Activated T-cell treated with anti-CD3 and anti-CD28 coated beads for 4 hours (primary cell): ENCODE results near the gene NME4.
"Not testable (repeated sequence)": the region's sequence is repeated elsewhere in the genome, so short reads cannot be mapped to it uniquely, and the experiment has no call there.

ENCODE experiments used
- DNase-seq: peaks from one replicate; pipeline ENCODE4 v3.0.0-alpha.2; 2020

NME4 gene

GRCh38 chr16:397135-397661 lies at the start of gene NME4:
TSS of gene NME4 (plus strand) at chr16:397199. CDS start at chr16:397223, 24 bp downstream.
- no peak for DNase-seq

DNA sequence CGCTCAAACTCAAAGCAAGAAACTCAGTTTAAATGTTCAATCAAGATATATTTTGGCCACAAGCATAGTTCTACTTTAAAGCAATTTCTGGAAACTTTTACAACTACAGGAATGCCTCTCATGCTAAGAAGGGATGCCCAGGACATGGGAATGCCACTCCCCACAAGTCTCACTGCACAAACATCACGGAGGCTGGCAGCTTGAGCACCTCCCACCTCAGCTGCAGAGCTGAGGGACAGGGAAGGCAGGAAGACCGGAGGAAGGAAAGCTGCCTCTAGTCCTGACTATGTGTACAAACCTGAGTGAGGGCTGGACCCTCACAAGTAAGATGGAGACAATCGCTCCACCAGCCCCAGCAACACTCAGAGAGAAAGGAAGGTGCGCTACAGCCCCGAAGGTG lies 49.8 kb upstream of the NME4 start:
- no peak for DNase-seq

DNA sequence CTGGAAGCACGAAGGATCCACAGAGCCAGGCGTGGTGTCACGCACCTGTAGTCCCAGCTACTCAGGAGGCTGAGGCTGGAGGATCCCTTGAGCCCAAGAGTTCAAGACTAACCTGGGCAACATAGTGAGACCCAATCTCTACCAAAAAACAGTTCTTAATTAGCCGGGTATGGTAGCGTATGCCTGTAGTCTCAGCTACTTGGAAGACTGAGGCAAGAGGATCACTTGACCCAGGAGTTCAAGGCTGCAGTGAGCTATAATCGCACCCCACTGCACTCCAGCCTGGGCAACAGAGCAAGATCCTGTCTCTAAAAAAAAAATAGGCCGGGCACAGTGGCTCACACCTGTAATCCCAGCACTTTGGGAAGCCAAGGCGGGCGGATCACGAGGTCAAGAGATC lies 48.5 kb upstream of the NME4 start:
- not testable (repeated sequence) for DNase-seq

DNA sequence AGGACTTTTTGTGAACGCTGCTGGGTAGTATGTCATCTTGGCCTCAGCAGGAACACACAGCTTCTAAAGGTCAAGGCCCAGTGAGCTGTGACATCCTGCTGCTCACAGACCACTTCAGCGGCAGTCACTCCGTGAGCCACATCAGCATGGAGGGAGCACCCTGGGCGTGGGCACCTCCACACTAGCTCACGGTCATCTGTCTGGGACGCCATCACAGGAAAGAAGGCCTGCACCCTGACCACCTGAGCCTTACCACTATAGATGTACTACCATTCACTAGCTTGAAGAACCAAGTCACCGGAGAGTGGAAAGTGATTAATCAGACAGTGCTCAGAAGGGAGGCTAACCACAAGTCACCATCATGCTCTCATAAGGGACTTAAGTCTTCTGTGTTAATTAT lies 47.8 kb upstream of the NME4 start:
- DNase-seq, result no peak

- no peak for DNase-seq
Measured at GRCh38 chr16:350203-350602, 46.8 kb upstream of the NME4 start.

GRCh38 chr16:351804-352520 lies 45.0 kb upstream of the NME4 start:
- no peak for DNase-seq

GRCh38 chr16:352547-353403 lies 44.2 kb upstream of the NME4 start, which contains the start of gene AXIN1:
TSS of gene AXIN1 (minus strand) at chr16:352723. CDS start at chr16:347025, 5,698 bp downstream.
- peak; percentile 100 for DNase-seq

GRCh38 chr16:353404-354290 lies 43.4 kb upstream of the NME4 start:
- no peak for DNase-seq

DNA sequence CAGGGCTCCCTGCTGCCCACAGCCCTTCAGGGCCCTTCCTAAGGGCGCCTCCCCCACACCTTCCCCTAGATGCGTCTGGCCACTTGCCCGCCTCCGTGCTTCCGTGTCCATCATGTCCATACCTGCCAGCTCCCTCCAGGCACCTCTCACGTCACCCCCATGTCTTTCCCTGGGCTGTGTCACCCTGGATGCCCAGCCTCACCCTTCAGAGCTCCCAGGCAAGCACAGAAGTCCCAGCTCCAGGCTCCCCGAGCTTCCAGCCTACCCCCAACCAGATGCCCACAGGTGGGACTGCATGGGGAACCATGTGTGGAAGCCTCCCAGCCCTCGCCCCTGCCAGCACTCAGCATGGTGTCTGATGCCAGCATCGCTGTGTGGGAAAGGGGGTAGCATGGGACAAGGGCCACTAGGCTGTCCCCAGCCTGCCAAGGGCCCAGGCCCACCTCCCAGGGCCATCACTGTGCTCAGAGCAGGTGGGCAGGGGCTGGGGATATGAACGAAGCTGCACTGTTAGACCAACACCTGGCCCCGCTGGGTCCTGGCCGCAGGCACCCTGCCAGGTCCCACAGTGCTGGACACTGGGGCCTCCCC lies 42.6 kb upstream of the NME4 start:
- DNase-seq, result no peak

- DNase-seq, result peak; percentile 34
Measured at GRCh38 chr16:354971-355461, 42.0 kb upstream of the NME4 start.

- no peak for DNase-seq
Measured at GRCh38 chr16:356741-357140, 40.3 kb upstream of the NME4 start.

GRCh38 chr16:359067-359763 lies 37.8 kb upstream of the NME4 start:
- DNase-seq, result no peak

GRCh38 chr16:359871-360697 lies 36.9 kb upstream of the NME4 start:
- no peak for DNase-seq

DNA sequence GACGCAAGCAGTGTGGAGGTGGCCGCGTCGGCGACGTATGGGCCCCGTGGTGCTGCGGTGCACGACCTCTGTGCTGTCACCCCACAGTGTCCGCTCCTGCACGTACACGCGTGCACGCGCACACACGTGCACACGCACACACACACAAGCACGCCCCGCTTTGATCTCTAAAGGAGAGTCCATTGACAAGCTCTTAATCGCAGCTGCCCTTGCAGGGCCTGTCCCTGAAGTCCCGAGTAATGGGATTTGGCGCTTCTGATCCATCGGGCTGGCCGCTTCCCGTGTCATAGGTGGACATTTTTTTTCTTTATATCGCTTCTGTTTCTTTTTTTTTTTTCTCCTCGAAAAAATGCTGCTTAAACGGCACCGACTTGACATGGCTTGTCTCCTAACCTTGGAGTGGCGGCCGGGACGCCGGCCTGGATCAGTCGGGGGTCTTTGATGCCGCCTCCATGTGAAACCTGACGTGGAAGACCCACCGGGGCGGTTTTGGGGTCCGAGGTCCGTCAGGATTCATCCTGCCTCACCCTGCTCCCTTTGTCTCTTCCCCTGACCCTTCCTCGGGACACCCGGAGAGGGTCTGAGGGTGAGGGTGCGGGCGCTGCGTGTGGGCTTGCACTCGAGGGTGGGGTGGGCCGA lies 36.2 kb upstream of the NME4 start:
- DNase-seq, result no peak

- DNase-seq, result no peak
Measured at GRCh38 chr16:361341-361871, 35.6 kb upstream of the NME4 start.

DNA sequence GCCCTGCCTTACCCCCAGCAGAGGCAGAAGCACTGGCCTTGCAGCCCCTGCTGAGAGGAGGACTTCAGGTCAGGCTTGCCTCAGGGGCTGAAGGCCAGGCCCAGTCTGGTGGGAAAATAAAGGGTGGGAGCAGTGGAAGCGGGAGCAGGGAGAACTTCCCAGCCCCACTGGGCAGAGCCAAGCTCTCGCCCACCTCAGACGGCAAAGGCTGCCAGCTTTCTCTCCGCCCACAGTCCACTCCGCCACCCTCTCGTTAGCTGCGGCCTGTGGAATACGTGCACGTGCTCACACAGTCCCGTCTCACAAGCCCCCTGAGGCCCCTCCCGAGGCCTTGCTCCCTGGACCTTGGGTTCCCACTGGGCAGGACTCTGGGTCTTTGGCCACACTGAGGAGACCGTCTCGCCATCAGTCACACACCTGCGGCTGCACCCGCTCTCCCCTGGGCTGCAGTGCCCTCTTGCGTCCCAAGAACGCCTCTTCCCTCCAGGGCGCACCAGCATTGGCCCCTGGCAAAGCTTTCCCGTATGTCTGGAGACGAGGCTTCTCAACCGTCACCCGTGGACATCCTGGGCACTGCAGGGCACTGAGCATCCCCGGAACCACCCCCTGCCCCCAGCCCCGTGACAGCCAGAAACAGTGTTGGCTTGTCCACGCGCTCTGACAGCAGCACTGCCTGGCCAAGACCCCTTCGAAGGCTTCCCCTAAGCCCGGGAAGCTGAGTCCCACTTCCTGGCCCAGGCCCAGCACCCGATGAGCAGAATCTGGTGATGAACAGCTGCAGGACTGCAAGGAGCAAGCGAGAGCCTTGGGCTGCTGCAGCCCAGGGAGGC lies 34.9 kb upstream of the NME4 start:
- peak; percentile 62 for DNase-seq

GRCh38 chr16:362702-362999 lies 34.3 kb upstream of the NME4 start:
- DNase-seq, result not testable (repeated sequence)

- no peak for DNase-seq
Measured at GRCh38 chr16:363110-363765, 33.8 kb upstream of the NME4 start.
